HFFc6 (cell line): Measurements from ENCODE around the gene CLSTN2. TPM values are rescaled to one million over a fixed set of nuclear protein-coding genes. Genes with fewer than 3 reads are reported as not detected.

Experiments used
- DNase-seq: peaks from one replicate; pipeline ENCODE4 v3.0.0-alpha.2; 2018
- H3K27ac Mint-ChIP-seq: 2 replicates; pipeline ENCODE4 v1.8.0; 2020; ENCODE audit warnings: mild to moderate bottlenecking, mixed read lengths
- H3K27me3 Mint-ChIP-seq: 2 replicates; pipeline ENCODE4 v1.8.0; 2021; ENCODE audit warnings: mild to moderate bottlenecking, moderate library complexity, mixed read lengths; ENCODE audit not compliant: insufficient read depth
- H3K36me3 Mint-ChIP-seq: 2 replicates; pipeline ENCODE4 v1.8.0; 2021; ENCODE audit warnings: low read depth, mixed read lengths
- H3K4me1 Mint-ChIP-seq: 2 replicates; pipeline ENCODE4 v1.8.0; 2020; ENCODE audit warnings: low read depth, mixed read lengths
- H3K4me3 Mint-ChIP-seq: 2 replicates; pipeline ENCODE4 v1.8.0; 2020; ENCODE audit warnings: mild to moderate bottlenecking, moderate library complexity, mixed read lengths
- H3K9me3 Mint-ChIP-seq: 2 replicates; pipeline ENCODE4 v1.8.0; 2020; ENCODE audit warnings: mild to moderate bottlenecking, mixed read lengths
- total RNA-seq, 6 experiments: library from RNA; stranded (reverse); fragmentation: NEBNext Ultra II Directional; extraction: Animal tissue kit (Norgen Biotek cat#: 25700); gene quantifications; 2 replicates in 1 of 6; 3 replicates in 5 of 6; pipeline ENCODE4 v1.2.3, GENCODE V29; 2021
- TF ChIP-seq, protein P1 (sequence below): fragments of 200-600 bp; sonication (generic); IDR thresholded peaks from 2 replicates; pipeline ENCODE4 v1.5.0; 2021; ENCODE audit warnings: antibody characterized with exemption, mild to moderate bottlenecking

The CLSTN2 gene
- total RNA-seq, 6 experiments from 2014 or later: 0.05 TPM; not detected in 5

GRCh38 chr3:139928708-139929505, 6.1 kb upstream of the CLSTN2 start:
- H3K27ac Mint-ChIP-seq: no peak overlapping the region
- H3K36me3 Mint-ChIP-seq: no peaks in the 10 kb centered on the region
- no peaks in the 10 kb centered on the region for H3K4me1 Mint-ChIP-seq
- H3K9me3 Mint-ChIP-seq: peaks cover 23% of the 10 kb centered on the region
- TF ChIP-seq, protein P1, sequence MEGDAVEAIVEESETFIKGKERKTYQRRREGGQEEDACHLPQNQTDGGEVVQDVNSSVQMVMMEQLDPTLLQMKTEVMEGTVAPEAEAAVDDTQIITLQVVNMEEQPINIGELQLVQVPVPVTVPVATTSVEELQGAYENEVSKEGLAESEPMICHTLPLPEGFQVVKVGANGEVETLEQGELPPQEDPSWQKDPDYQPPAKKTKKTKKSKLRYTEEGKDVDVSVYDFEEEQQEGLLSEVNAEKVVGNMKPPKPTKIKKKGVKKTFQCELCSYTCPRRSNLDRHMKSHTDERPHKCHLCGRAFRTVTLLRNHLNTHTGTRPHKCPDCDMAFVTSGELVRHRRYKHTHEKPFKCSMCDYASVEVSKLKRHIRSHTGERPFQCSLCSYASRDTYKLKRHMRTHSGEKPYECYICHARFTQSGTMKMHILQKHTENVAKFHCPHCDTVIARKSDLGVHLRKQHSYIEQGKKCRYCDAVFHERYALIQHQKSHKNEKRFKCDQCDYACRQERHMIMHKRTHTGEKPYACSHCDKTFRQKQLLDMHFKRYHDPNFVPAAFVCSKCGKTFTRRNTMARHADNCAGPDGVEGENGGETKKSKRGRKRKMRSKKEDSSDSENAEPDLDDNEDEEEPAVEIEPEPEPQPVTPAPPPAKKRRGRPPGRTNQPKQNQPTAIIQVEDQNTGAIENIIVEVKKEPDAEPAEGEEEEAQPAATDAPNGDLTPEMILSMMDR: no peak
- H3K4me3 Mint-ChIP-seq: no peak overlapping the region
- peaks cover 2% of the 10 kb centered on the region for H3K27me3 Mint-ChIP-seq
- DNase-seq: no peak

DNA sequence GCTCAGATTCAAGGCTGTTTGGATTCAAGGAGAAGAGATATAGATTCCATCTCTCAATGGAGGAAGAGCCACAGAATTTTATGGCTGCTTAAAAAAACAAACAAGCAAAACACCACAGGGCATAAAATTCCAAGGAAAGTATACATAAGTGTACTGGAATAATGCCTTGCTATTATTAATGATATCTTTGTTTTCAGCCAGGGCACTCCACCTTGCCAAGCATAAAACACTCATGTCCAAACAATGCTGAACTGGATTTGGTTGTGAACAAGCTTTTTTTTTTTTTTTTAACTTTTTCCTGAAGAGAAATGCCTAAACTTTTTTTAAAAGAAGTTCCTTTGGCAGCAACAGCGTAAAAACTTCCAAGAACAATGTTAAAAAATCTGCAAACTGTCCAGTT, 4.8 kb upstream of the CLSTN2 start:
- TF ChIP-seq, protein P1: no peak
- H3K27ac Mint-ChIP-seq: no peak overlapping the region
- no peaks in the 10 kb centered on the region for H3K36me3 Mint-ChIP-seq
- peaks cover 2% of the 10 kb centered on the region for H3K27me3 Mint-ChIP-seq
- no peaks in the 10 kb centered on the region for H3K4me1 Mint-ChIP-seq
- DNase-seq: no peak
- peaks cover 30% of the 10 kb centered on the region for H3K9me3 Mint-ChIP-seq
- no peak overlapping the region for H3K4me3 Mint-ChIP-seq

GRCh38 chr3:139933766-139934165, 1.2 kb upstream of the CLSTN2 start:
- Mint-ChIP-seq H3K27ac (no peak overlapping the region), H3K4me1 (no peaks in the 10 kb centered on the region), H3K27me3 (no peaks in the 10 kb centered on the region; the same call in 1 of the 2 replicates), H3K4me3 (no peak overlapping the region), H3K9me3 (peaks cover 19% of the 10 kb centered on the region), H3K36me3 (no peaks in the 10 kb centered on the region)
- TF ChIP-seq, protein P1: no peak
- DNase-seq: no peak

- H3K4me1 Mint-ChIP-seq: no peaks in the 10 kb centered on the region
- DNase-seq: no peak
- peaks cover 18% of the 10 kb centered on the region for H3K9me3 Mint-ChIP-seq
- no peak overlapping the region for H3K4me3 Mint-ChIP-seq
- H3K27ac Mint-ChIP-seq: no peak overlapping the region
- no peaks in the 10 kb centered on the region for H3K36me3 Mint-ChIP-seq
- TF ChIP-seq, protein P1: no peak
- no peaks in the 10 kb centered on the region; the same call in 1 of the 2 replicates for H3K27me3 Mint-ChIP-seq
Observed at GRCh38 chr3:139934613-139935015, 371 bp upstream of the CLSTN2 start.

DNA sequence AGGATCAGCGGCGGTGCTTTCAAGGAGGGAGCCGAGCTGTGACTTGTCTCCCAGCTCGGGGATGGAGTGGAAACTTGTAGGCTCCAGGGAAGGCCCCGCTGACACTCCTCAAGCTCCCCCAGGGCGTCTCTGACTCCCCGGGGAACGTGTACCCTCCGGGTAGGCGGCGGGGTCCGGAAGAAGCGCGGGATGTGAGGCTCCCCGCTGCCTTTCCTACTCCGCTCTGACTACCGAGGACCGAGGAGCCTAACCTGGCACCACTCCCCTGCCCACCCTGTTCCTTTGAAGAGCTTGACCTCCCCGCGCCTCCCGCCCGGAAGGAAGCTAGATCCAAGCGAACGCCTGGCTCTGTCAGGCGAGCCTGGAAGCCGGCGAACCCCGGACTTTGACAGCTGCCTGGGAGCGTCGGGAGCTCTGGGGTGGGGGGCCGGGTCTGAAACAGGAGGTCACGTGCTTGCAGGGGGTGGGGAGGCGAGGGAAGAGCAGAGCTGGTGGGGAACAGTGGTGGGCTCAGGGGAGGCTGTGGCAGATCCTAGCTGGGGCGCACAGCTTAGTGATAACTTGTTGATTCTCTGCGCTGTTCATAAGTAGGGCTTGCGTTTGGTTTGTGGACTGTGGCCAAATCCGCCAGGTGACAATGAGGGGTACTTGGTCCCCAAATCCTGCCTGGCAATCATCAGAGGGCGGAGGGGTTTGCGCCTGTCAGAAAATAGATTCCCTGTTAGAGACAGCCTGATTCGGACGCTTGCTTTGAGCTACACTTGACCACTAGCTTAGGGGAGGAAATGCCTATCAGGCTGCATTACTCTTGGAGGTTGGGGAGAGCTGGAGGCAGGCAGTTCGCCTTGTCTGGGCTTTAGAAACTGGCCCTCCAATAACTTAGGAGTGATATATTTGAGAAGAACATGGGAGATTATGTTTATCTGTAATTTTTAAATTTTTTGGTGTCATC, 1.2 kb downstream of the CLSTN2 start:
- no peaks in the 10 kb centered on the region for H3K36me3 Mint-ChIP-seq
- TF ChIP-seq, protein P1: no peak
- no peaks in the 10 kb centered on the region for H3K4me1 Mint-ChIP-seq
- no peak overlapping the region for H3K4me3 Mint-ChIP-seq
- DNase-seq: no peak
- H3K27ac Mint-ChIP-seq: no peak overlapping the region
- peaks cover 14% of the 10 kb centered on the region for H3K9me3 Mint-ChIP-seq
- no peaks in the 10 kb centered on the region; the same call in 1 of the 2 replicates for H3K27me3 Mint-ChIP-seq
